NCI-H510A treated with DMSO at 0.1 percent for 48 hours (cell line): ENCODE data around the gene ASL.
A peak's percentile ranks its signal among the peaks of the same experiment; 100 is the strongest.
"Not testable (repeated sequence)": the region's sequence is repeated elsewhere in the genome, so short reads cannot be mapped to it uniquely, and the experiment has no call there.

Source experiments
- DNase-seq: peaks from one replicate; lab custom pipeline; 2025; lab: John Stamatoyannopoulos, UW

Gene ASL

GRCh38 chr7:66075590-66076461, at the start of gene ASL:
Gene ASL, plus strand, starts transcription at chr7:66075819. Its CDS starts 263 bp downstream, at chr7:66076082.
- DNase-seq: peak; percentile 79

- DNase-seq: not testable (repeated sequence)
Observed at GRCh38 chr7:66028342-66028741, 47.3 kb upstream of the ASL start.

GRCh38 chr7:66033471-66034385, 41.9 kb upstream of the ASL start:
- no peak for DNase-seq

- not testable (repeated sequence) for DNase-seq
Observed at GRCh38 chr7:66034436-66035010, 41.1 kb upstream of the ASL start.

- no peak for DNase-seq
Observed at GRCh38 chr7:66036382-66036781, 39.2 kb upstream of the ASL start.

- no peak for DNase-seq
Observed at GRCh38 chr7:66036788-66037187, 38.8 kb upstream of the ASL start.

- no peak for DNase-seq
Observed at GRCh38 chr7:66039094-66039670, 36.4 kb upstream of the ASL start.

- no peak for DNase-seq
Observed at GRCh38 chr7:66043681-66044497, 31.7 kb upstream of the ASL start.

GRCh38 chr7:66044498-66044854, 31.1 kb upstream of the ASL start:
- not testable (repeated sequence) for DNase-seq

GRCh38 chr7:66047426-66047825, 28.2 kb upstream of the ASL start:
- DNase-seq: no peak

GRCh38 chr7:66049886-66050285, 25.7 kb upstream of the ASL start:
- not testable (repeated sequence) for DNase-seq

GRCh38 chr7:66050337-66050957, 25.2 kb upstream of the ASL start:
- no peak for DNase-seq

GRCh38 chr7:66050990-66051448, 24.6 kb upstream of the ASL start:
- no peak for DNase-seq

GRCh38 chr7:66052447-66052846, 23.2 kb upstream of the ASL start:
- no peak for DNase-seq

GRCh38 chr7:66054063-66054462, 21.6 kb upstream of the ASL start:
- no peak for DNase-seq

GRCh38 chr7:66055321-66055956, 20.2 kb upstream of the ASL start:
- DNase-seq: no peak

- no peak for DNase-seq
Observed at GRCh38 chr7:66060796-66061195, 14.8 kb upstream of the ASL start.

GRCh38 chr7:66069732-66070131, 5.9 kb upstream of the ASL start:
- no peak for DNase-seq

GRCh38 chr7:66070222-66070621, 5.4 kb upstream of the ASL start:
- DNase-seq: no peak

- not testable (repeated sequence) for DNase-seq
Observed at GRCh38 chr7:66072208-66072607, 3.4 kb upstream of the ASL start.
